A673 (cell line): ENCODE measurements around the gene CDKN2B. TPM values are rescaled to one million over a fixed set of nuclear protein-coding genes. Genes with fewer than 3 reads are reported as not detected.

ENCODE experiments used
- BruUV-seq: library from RNA; stranded (reverse); fragments of 400-500 nt; replicated peaks from 2 replicates; lab custom pipeline; 2021; lab: Mats Ljungman, UMichigan
- CTCF ChIA-PET: fragments of 300-600 bp; sonication (Branson Sonifier 250); formaldehyde crosslinking; loops from one replicate; lab custom pipeline; 2022; ENCODE audit warnings: antibody characterized with exemption; lab: Charles Lee
- POLR2A ChIA-PET: fragments of 300-600 bp; sonication (Branson Sonifier 250); formaldehyde crosslinking; loops from one replicate; lab custom pipeline; 2022; ENCODE audit warnings: antibody characterized with exemption; ENCODE audit not compliant: low non-redundant PET; lab: Charles Lee
- DNase-seq: peaks from one replicate; pipeline ENCODE4 v3.0.0-alpha.2; 2015; ENCODE audit warnings: low spot score
- H3K27ac ChIP-seq: fragments of 200-600 bp; sonication (generic); 2 replicates; pipeline ENCODE4 v1.5.1; 2016; ENCODE audit warnings: mixed run types, low read depth, mild to moderate bottlenecking, mixed read lengths, antibody characterized with exemption, low read length; ENCODE audit not compliant: poor library complexity, severe bottlenecking
- H3K27me3 ChIP-seq: fragments of 200-600 bp; sonication (generic); replicated peaks from 2 replicates; pipeline ENCODE4 v1.6.1; 2017; ENCODE audit warnings: mixed run types, low read depth, mild to moderate bottlenecking, mixed read lengths, antibody characterized with exemption, low read length; ENCODE audit not compliant: insufficient read depth, poor library complexity
- H3K36me3 ChIP-seq: fragments of 200-600 bp; sonication (generic); 2 replicates; pipeline ENCODE4 v1.6.1; 2016; ENCODE audit warnings: mixed run types, mild to moderate bottlenecking, mixed read lengths, antibody characterized with exemption, low read length; ENCODE audit not compliant: insufficient read depth, poor library complexity, severe bottlenecking
- H3K4me1 ChIP-seq: fragments of 200-600 bp; sonication (generic); 2 replicates; pipeline ENCODE4 v1.6.1; 2017; ENCODE audit warnings: mixed run types, mild to moderate bottlenecking, mixed read lengths, antibody characterized with exemption, low read length; ENCODE audit not compliant: insufficient read depth, poor library complexity, severe bottlenecking
- H3K4me3 ChIP-seq: fragments of 200-600 bp; sonication (generic); 2 replicates; pipeline ENCODE4 v1.5.1; 2016; ENCODE audit warnings: low read depth, mixed run types, mild to moderate bottlenecking, mixed read lengths, low read length; ENCODE audit not compliant: poor library complexity, severe bottlenecking
- H3K9me3 ChIP-seq: fragments of 200-600 bp; sonication (generic); 2 replicates; pipeline ENCODE4 v1.6.1; 2016; ENCODE audit warnings: mixed run types, low read depth, mild to moderate bottlenecking, mixed read lengths, antibody characterized with exemption, low read length; ENCODE audit not compliant: poor library complexity, severe bottlenecking
- EZH2 ChIP-seq: fragments of 200-600 bp; sonication (generic); IDR thresholded peaks from 2 replicates; pipeline ENCODE4 v1.6.1; 2017; ENCODE audit warnings: borderline replicate concordance, low read depth, mild to moderate bottlenecking, mixed read lengths, antibody characterized with exemption, low read length; ENCODE audit not compliant: poor library complexity, severe bottlenecking
- intact Hi-C: fragments of 100-400 bp; cut with micrococcal nuclease; formaldehyde crosslinking; loops from one replicate; pipeline ENCODE4 v1.10.0; 2022; ENCODE audit not compliant: unreplicated experiment
- total RNA-seq: library from RNA; stranded (reverse); gene quantifications from 2 replicates; pipeline ENCODE4 v1.2.3, GENCODE V29; 2021
- TF ChIP-seq, protein P1 (sequence below): fragments of 300-800, 200-600 bp; sonication (generic); conservative IDR thresholded peaks from 2 replicates; pipeline ENCODE4 v1.5.1; 2017; ENCODE audit warnings: low read depth, mild to moderate bottlenecking, antibody characterized with exemption, low read length, moderate library complexity, mixed read lengths

The CDKN2B gene
- total RNA-seq, 1 experiment from 2014 or later, result not detected

DNA sequence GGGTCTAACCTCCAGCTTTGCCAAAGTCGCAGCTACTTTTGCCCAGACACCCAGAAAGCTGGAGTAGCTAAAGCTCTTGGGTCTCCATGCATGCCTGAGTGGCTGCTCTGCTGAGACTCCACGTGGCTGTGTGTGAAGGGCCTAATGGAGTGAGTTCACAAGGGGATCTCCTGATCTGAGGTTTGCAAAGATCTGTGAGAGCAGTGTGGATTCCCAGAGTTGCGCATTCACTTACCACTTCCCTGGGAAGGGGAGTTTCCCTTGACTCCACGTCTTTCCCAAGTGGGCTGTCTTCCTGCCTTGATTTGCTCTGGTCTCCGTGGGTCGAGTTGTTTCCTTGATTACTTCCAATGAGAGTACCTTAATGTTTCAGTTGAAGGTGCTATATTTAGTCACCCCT is 17.6 kb upstream of the CDKN2B start:
- H3K27me3 ChIP-seq, result no peaks in the 10 kb centered on the region
- CTCF ChIA-PET, result no interaction called here
- intact Hi-C loops, result no loop called here
- no TSS peak for BruUV-seq
- no peak for TF ChIP-seq EZH2
- TF ChIP-seq, protein P1, sequence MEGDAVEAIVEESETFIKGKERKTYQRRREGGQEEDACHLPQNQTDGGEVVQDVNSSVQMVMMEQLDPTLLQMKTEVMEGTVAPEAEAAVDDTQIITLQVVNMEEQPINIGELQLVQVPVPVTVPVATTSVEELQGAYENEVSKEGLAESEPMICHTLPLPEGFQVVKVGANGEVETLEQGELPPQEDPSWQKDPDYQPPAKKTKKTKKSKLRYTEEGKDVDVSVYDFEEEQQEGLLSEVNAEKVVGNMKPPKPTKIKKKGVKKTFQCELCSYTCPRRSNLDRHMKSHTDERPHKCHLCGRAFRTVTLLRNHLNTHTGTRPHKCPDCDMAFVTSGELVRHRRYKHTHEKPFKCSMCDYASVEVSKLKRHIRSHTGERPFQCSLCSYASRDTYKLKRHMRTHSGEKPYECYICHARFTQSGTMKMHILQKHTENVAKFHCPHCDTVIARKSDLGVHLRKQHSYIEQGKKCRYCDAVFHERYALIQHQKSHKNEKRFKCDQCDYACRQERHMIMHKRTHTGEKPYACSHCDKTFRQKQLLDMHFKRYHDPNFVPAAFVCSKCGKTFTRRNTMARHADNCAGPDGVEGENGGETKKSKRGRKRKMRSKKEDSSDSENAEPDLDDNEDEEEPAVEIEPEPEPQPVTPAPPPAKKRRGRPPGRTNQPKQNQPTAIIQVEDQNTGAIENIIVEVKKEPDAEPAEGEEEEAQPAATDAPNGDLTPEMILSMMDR, result no peak
- no peaks in the 10 kb centered on the region for H3K4me1 ChIP-seq
- no peak for DNase-seq
- POLR2A ChIA-PET, result no interaction called here
- H3K27ac ChIP-seq, result no peak overlapping the region
- H3K36me3 ChIP-seq, result no peaks in the 10 kb centered on the region
- H3K9me3 ChIP-seq, result no peaks in the 10 kb centered on the region
- no peak overlapping the region for H3K4me3 ChIP-seq

DNA sequence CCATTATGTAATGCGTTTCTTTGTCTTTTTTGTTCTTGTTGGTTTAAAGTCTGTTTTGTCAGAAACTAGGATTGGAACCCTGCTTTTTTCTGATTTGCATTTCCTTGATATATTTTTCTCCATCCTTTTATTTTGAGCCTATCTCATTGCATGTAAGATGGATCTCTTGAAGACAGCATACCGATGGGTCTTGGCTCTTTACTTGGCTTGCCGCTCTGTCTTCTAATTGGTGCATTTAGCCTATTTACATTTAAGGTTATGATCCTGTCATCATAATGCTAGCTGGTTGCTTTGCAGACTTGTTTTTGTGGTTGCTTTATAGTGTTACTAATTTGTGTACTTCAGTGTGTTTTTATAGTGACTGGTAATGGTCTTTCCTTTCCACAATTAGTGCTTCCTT is 13.3 kb upstream of the CDKN2B start:
- H3K27me3 ChIP-seq, result no peaks in the 10 kb centered on the region
- POLR2A ChIA-PET, result no interaction called here
- CTCF ChIA-PET, result no interaction called here
- TF ChIP-seq, protein P1, result no peak
- no peak for TF ChIP-seq EZH2
- no peak overlapping the region for H3K4me3 ChIP-seq
- intact Hi-C loops, result no loop called here
- H3K36me3 ChIP-seq, result no peaks in the 10 kb centered on the region
- H3K4me1 ChIP-seq, result no peaks in the 10 kb centered on the region
- no peaks in the 10 kb centered on the region for H3K9me3 ChIP-seq
- DNase-seq, result no peak
- H3K27ac ChIP-seq, result no peak overlapping the region
- no TSS peak for BruUV-seq

DNA sequence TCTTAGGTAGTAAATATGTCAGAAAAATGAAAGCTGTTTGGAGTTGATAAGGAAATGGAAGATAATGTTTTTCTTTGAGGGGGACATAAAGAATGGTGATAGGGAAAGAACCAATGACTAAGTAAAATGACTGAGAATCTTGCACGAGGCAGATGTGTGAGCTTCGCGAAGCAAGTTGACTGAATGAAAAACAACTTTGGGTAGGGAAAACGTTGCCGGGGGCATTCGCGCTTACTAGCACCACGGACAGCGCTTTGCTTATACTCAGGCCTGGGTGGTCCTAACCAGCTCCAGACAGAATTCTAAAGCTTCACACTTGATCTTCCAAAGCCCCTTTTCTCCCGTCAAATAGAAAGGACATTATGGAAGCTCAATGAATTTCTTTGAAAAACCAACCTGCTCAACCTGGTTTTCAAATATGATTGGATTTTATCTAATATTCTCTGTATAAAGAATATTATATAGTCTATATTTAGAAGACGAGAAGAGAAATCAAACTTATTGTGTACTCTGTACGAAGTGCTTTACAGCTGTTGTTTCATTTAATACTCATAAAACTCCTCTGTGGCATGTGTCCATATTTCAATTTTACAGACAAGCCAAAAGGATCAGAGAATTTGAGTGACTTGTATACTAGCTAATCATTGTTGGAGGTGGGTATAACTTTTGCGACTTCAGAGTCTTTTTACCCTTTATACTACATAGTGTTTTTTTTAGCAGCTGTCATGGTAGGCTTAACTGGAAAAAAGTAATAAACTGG is 1.9 kb upstream of the CDKN2B start:
- no TSS peak for BruUV-seq
- no peaks in the 10 kb centered on the region for H3K36me3 ChIP-seq
- no peaks in the 10 kb centered on the region for H3K9me3 ChIP-seq
- no peak overlapping the region for H3K4me3 ChIP-seq
- H3K27me3 ChIP-seq, result no peaks in the 10 kb centered on the region
- no peaks in the 10 kb centered on the region for H3K4me1 ChIP-seq
- ChIA-PET CTCF (no interaction called here), POLR2A (no interaction called here)
- no peak overlapping the region for H3K27ac ChIP-seq
- no peak for TF ChIP-seq EZH2
- TF ChIP-seq, protein P1, result no peak
- intact Hi-C loops, result no loop called here
- DNase-seq, result no peak
